ENCODE data around the gene THYN1. TPM values are rescaled to one million over a fixed set of nuclear protein-coding genes. Genes with fewer than 3 reads are reported as not detected.
A peak's percentile ranks its signal among the peaks of the same experiment; 100 is the strongest.

The THYN1 gene
- total RNA-seq, 1 donor from 2014 or later, result 25.5 TPM

DNA sequence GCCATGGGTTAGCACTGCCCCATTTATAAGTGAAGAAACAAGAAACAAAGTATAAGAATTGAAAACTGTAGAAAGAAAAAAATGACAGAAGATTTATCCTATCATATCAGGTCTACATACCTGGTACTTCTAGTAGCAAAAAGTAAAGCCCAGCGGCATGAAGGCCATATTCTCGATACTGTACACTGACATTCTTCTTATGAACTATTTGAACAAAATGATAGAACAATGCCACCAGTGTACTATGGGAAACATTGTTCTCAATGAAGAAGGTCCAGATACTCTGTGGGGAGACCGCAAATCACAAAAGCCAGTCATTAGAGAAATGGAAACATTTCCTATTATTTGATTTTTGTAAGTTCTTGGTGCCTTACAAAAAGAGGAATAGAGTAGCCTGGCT, 36.3 kb downstream of the THYN1 start:
- Mint-ChIP-seq H3K27me3 (ENCODE audit: low read depth) (no peaks in the 10 kb centered on the region), H3K27ac (ENCODE audit: unreplicated experiment) (no peak overlapping the region), H3K36me3 (ENCODE audit: low read depth) (peaks cover 15% of the 10 kb centered on the region), H3K9me3 (ENCODE audit: low read depth) (no peaks in the 10 kb centered on the region), H3K4me1 (ENCODE audit: low read depth) (peaks cover under 1% of the 10 kb centered on the region), H3K4me3 (ENCODE audit: unreplicated experiment) (no peak overlapping the region)
- TF ChIP-seq, protein P1, sequence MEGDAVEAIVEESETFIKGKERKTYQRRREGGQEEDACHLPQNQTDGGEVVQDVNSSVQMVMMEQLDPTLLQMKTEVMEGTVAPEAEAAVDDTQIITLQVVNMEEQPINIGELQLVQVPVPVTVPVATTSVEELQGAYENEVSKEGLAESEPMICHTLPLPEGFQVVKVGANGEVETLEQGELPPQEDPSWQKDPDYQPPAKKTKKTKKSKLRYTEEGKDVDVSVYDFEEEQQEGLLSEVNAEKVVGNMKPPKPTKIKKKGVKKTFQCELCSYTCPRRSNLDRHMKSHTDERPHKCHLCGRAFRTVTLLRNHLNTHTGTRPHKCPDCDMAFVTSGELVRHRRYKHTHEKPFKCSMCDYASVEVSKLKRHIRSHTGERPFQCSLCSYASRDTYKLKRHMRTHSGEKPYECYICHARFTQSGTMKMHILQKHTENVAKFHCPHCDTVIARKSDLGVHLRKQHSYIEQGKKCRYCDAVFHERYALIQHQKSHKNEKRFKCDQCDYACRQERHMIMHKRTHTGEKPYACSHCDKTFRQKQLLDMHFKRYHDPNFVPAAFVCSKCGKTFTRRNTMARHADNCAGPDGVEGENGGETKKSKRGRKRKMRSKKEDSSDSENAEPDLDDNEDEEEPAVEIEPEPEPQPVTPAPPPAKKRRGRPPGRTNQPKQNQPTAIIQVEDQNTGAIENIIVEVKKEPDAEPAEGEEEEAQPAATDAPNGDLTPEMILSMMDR (IDR thresholded peaks at IDR 0.05), result no peak
- no peak for DNase-seq (ENCODE audit: low spot score)

DNA sequence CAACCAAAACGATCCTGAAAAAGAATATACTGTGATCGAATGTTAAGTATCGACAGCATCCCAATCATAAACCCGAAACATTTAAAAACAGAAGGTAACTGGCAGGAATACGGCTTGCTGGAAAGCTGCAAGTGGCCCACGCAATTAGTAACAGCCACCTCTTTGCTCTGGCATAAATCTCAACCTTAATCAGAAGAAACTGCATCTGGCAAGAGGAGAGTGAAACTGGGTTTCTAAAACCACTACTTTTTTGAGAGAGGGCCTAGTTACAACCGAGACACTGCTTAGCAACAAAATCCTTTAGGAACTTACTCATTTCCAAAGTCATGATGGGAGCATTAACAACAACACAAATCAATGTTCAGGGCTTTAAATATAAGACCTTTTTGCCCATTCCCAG, 37.3 kb downstream of the THYN1 start:
- Mint-ChIP-seq H3K27me3 (ENCODE audit: low read depth) (no peaks in the 10 kb centered on the region), H3K4me1 (ENCODE audit: low read depth) (peaks cover 6% of the 10 kb centered on the region), H3K27ac (ENCODE audit: unreplicated experiment) (no peak overlapping the region), H3K9me3 (ENCODE audit: low read depth) (no peaks in the 10 kb centered on the region), H3K36me3 (ENCODE audit: low read depth) (peaks cover 20% of the 10 kb centered on the region), H3K4me3 (ENCODE audit: unreplicated experiment) (no peak overlapping the region)
- no peak for DNase-seq (ENCODE audit: low spot score)
- TF ChIP-seq, protein P1 (IDR thresholded peaks at IDR 0.05), result no peak

DNA sequence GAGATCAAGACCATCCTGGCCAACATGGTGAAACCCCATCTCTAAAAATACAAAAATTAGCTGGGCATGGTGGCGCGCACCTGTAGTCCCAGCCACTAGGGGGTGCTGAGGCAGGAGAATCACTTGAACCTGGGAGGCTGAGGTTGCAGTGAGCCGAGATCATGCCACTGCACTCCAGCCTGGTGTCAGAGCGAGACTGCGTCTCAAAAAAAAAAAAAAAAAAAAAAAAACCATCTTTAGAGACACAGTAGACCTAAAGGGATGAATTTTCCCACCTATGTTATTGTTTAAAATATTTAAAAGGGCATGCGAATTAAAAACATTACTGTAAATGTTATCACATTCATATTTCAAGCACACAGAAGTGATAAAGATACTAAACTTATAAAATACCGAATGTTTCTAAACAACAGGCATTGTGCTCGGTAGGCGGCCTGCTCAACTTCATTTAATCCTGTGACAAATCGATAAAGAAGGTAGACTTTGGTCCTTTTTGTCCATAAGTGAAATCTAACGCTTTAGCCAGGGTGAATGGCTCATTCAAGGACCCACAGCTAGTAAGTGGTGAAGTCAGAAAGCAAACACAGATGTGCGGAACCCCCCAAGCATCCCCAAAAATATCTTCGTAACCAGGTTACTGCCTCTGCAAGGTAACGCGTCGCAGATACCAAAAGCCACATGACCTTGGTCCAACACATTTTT, 45.5 kb downstream of the THYN1 start:
- Mint-ChIP-seq H3K27me3 (ENCODE audit: low read depth) (no peaks in the 10 kb centered on the region), H3K36me3 (ENCODE audit: low read depth) (peaks cover 18% of the 10 kb centered on the region), H3K4me3 (ENCODE audit: unreplicated experiment) (no peak overlapping the region), H3K9me3 (ENCODE audit: low read depth) (no peaks in the 10 kb centered on the region), H3K4me1 (ENCODE audit: low read depth) (peaks cover 6% of the 10 kb centered on the region), H3K27ac (ENCODE audit: unreplicated experiment) (no peak overlapping the region)
- DNase-seq (ENCODE audit: low spot score), result no peak
- TF ChIP-seq, protein P1 (IDR thresholded peaks at IDR 0.05), result peak; percentile 86

DNA sequence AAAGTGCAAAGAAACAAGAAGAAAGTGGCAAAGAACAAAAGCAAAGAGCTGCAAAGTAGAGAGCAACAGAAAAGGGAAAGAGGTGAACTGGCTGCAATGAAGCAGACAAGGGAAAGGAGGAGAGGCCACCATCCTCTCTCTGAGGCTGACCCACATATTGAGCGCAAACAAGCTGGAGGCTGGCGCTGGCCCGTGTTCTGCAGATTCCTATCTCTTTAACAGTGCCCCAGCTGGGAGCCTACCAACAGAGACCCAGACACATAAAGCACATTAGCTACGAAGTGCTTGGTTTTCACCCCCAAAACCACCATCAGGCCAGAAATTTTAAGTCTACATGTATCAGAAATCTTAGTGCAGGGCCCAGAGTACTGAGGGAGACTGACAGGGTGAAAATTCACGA, 47.0 kb downstream of the THYN1 start:
- no peaks in the 10 kb centered on the region for H3K27me3 Mint-ChIP-seq (ENCODE audit: low read depth)
- peaks cover under 1% of the 10 kb centered on the region for H3K4me1 Mint-ChIP-seq (ENCODE audit: low read depth)
- TF ChIP-seq, protein P1 (IDR thresholded peaks at IDR 0.05), result no peak
- H3K4me3 Mint-ChIP-seq (ENCODE audit: unreplicated experiment), result no peak overlapping the region
- peaks cover 14% of the 10 kb centered on the region for H3K36me3 Mint-ChIP-seq (ENCODE audit: low read depth)
- H3K9me3 Mint-ChIP-seq (ENCODE audit: low read depth), result no peaks in the 10 kb centered on the region
- H3K27ac Mint-ChIP-seq (ENCODE audit: unreplicated experiment), result no peak overlapping the region
- DNase-seq (ENCODE audit: low spot score), result no peak

DNA sequence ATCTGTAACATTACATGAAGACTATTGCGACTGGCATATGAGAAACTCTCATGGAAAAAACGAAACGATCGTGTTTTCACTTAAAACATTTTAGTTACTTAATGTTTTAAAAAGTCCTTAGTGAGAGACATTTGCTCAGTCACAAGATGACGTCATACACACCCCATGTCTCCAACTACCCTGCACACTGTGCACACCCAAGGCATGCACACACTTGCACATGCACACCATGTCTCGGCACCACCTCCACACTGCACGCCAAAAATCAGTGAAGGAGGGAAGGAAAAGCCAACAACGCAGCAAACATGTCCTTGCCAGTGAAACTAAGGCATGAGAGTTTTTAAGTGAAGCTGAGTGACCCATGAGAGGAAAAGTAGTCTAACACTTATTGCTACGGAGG, 47.4 kb downstream of the THYN1 start:
- Mint-ChIP-seq H3K4me1 (ENCODE audit: low read depth) (no peaks in the 10 kb centered on the region), H3K27ac (ENCODE audit: unreplicated experiment) (no peak overlapping the region), H3K27me3 (ENCODE audit: low read depth) (no peaks in the 10 kb centered on the region), H3K9me3 (ENCODE audit: low read depth) (no peaks in the 10 kb centered on the region), H3K36me3 (ENCODE audit: low read depth) (peaks cover 15% of the 10 kb centered on the region), H3K4me3 (ENCODE audit: unreplicated experiment) (no peak overlapping the region)
- DNase-seq (ENCODE audit: low spot score), result no peak
- TF ChIP-seq, protein P1 (IDR thresholded peaks at IDR 0.05), result no peak
